HUES6 (cell line): ENCODE results near the gene CD1C.
"Not testable (repeated sequence)": the region's sequence is repeated elsewhere in the genome, so short reads cannot be mapped to it uniquely, and the experiment has no call there.

Experiments used
- H3K27ac ChIP-seq: 2 replicates; pipeline ENCODE4 v1.7.0; 2013; ENCODE audit warnings: low read depth, mild to moderate bottlenecking, low read length, inconsistent platforms
- H3K27me3 ChIP-seq: 2 replicates; pipeline ENCODE4 v1.6.1; 2013; ENCODE audit warnings: low read length; ENCODE audit not compliant: control insufficient read depth, insufficient read depth
- H3K36me3 ChIP-seq: 2 replicates; pipeline ENCODE4 v1.6.1; 2013; ENCODE audit warnings: low read length; ENCODE audit not compliant: control insufficient read depth, insufficient read depth
- H3K4me1 ChIP-seq: 2 replicates; pipeline ENCODE4 v1.6.1; 2013; ENCODE audit warnings: low read length; ENCODE audit not compliant: control insufficient read depth, insufficient read depth
- H3K4me3 ChIP-seq: 2 replicates; pipeline ENCODE4 v1.5.1; 2013; ENCODE audit warnings: low read depth, low read length
- H3K9ac ChIP-seq: one replicate; pipeline ENCODE4 v1.6.1; 2013; ENCODE audit warnings: mild to moderate bottlenecking, low read length
- H3K9me3 ChIP-seq: 2 replicates; pipeline ENCODE4 v1.6.1; 2013; ENCODE audit warnings: low read depth, low read length; ENCODE audit not compliant: control insufficient read depth, insufficient read depth

Gene CD1C

DNA sequence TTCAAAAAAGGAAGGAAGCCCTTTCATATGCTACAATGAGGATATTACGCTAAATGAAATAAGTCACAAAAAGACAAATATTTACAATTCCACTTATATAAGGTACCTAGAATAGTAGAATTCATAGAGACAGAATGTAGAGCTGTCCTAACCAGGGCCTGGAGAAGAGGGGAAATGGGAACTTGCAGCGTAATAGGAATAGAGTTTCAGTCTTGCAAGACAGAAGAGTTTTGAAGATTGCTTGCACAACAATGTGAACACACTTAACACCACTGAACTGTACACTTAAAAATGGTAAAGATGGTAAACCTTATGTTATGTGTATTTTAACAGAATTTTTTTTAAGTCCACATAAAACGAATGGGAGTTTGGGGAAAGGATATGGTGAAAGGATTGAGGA lies 38.7 kb downstream of the CD1C start:
- Histone ChIP-seq H3K27me3 (no peaks in the 10 kb centered on the region), H3K36me3 (no peaks in the 10 kb centered on the region), H3K4me3 (no peak overlapping the region), H3K9ac (no peak overlapping the region), H3K4me1 (no peaks in the 10 kb centered on the region), H3K9me3 (no peaks in the 10 kb centered on the region), H3K27ac (no peak overlapping the region)

DNA sequence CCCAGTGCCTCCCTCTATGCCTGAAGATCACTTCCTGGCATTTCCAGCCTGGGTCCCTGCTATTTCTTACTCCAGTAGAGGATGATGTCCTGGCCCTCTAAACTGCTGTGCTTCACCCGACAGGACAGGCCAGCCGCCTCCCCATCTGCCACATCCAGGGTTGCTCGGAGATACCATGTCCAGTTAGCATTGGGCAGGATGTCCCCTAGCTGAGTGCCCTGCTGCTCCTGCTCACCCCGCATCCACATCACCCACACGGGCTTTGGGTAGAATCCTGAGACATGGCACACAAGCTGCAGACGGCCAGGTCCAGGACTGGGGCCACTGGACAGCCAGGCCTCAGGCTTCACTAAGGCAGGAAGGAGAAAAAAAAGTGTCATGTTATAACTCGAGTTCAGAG lies 39.6 kb downstream of the CD1C start:
- Histone ChIP-seq H3K9me3 (no peaks in the 10 kb centered on the region), H3K4me1 (no peaks in the 10 kb centered on the region), H3K27me3 (no peaks in the 10 kb centered on the region), H3K9ac (no peak overlapping the region), H3K4me3 (no peak overlapping the region), H3K27ac (no peak overlapping the region), H3K36me3 (no peaks in the 10 kb centered on the region)

DNA sequence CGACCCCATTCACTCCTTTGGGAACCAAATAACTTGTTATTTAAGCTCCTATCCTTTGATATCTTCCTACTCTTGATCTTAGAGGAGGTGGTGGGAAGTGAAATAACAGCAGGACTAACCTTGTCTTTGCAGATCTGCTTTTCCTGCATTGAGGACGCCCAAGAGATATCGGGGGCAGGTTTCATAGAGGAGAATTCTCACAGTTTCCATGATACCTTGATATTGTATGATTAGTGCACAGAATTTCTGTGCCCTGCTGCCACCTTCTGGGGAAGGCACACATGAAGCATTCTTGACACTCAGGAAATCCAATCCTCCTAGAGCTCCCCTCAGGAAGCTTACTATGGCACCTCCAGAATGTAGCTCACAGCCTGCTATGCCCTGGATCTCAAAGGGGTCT lies 40.0 kb downstream of the CD1C start:
- H3K4me3 ChIP-seq: no peak overlapping the region
- no peaks in the 10 kb centered on the region for H3K4me1 ChIP-seq
- H3K27ac ChIP-seq: no peak overlapping the region
- H3K27me3 ChIP-seq: no peaks in the 10 kb centered on the region
- H3K36me3 ChIP-seq: no peaks in the 10 kb centered on the region
- H3K9ac ChIP-seq: no peak overlapping the region
- no peaks in the 10 kb centered on the region for H3K9me3 ChIP-seq

DNA sequence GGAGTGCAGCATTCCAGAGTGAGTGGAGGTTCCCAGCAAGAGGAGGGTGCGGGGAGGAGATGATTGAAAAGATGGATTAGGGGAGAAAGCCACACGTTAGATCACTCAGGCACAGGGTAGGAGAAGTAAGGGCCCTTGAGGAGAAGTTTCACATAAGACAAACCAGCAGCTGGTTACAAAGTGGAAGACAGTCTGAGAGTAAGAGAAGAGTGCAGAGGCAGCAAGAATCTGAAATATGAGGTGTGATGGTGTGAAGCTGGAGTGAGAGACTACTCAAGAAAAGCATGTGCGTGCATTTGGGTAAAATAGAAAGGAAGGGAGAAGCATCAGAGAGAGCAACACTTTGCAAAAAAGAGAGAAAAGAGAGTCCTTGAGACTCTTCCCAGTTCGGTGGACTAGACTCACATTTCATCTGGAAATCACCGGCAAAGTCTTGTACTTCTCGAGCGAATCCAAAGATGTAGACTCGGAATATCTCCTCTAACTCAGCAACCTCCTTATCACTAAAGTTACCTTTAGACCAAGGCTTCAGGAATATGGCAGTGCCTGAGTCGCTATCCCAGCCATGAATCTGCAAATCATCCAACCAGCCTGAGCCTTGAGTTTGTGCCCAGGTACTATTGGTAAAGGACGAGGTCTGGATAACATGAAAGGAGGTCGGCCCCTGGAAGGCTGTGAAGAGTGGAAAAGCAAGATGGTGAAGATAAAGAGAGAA lies 40.8 kb downstream of the CD1C start:
- Histone ChIP-seq H3K27ac (no peak overlapping the region), H3K4me1 (no peaks in the 10 kb centered on the region), H3K9me3 (no peaks in the 10 kb centered on the region)

DNA sequence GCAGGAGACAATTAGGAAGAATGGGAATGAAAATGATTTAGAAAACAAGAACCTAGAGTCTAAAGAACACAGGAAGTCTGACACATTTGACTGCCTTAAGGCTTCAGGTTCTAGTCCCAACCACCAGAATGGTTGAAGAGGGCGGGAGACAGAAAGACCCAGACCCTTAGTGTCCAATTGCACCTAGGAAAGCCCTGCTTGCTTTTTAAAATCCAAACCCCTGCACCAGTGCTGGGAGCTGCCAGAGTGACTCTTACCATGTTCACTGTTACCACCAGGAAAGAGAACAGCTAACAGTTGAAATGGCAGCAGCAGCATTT lies 41.3 kb downstream of the CD1C start:
- no peak overlapping the region for H3K4me3 ChIP-seq
- no peaks in the 10 kb centered on the region for H3K4me1 ChIP-seq
- no peaks in the 10 kb centered on the region for H3K27me3 ChIP-seq
- no peaks in the 10 kb centered on the region for H3K9me3 ChIP-seq
- no peaks in the 10 kb centered on the region for H3K36me3 ChIP-seq
- H3K9ac ChIP-seq: no peak overlapping the region
- H3K27ac ChIP-seq: no peak overlapping the region

More for the DNA sequence above, 40.8 kb downstream of the CD1C start:
- H3K36me3 ChIP-seq: no peaks in the 10 kb centered on the region
- H3K27me3 ChIP-seq: no peaks in the 10 kb centered on the region
- H3K9ac ChIP-seq: no peak overlapping the region
- no peak overlapping the region for H3K4me3 ChIP-seq

DNA sequence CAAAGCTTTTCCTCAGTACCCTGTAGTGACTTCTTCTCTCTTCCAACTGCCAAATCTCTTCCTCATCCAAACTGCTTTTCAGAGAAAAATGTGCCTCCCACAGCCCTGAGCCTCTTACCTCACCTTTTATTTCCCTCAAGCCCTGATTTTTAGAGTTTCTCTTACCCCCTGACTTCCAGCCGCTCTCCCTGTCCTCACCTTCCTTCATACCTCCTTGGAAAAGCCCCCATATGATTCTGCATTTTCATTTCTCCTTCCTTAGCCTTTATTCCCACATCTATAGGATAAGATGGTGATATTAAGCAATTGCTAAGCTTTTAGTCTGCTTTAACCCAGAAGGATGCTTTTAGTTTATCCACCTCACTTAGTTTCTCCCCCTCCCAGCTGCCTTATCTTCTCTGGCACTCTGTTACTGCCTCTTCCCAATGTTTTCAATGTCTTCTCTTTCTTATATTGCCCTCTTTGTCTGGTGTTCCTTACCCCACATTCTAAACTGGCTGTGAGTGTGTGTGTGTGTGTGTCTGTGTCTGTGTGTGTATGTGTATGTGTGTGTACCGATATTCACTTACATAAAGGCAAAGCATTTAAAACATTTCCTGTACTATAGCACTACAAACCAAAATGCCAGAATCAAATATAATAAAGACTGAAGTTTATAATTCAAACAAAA lies 41.9 kb downstream of the CD1C start, which contains the start of gene CD1B:
Gene CD1B, minus strand, starts transcription at position 51 of the 670 bp plus-strand sequence. CDS start 108 bp downstream, outside the sequence.
- H3K4me1 ChIP-seq: no peaks in the 10 kb centered on the region
- H3K9ac ChIP-seq: no peak within 1 kb of the TSS
- H3K27ac ChIP-seq: no peak within 1 kb of the TSS
- no peaks in the 10 kb centered on the region for H3K36me3 ChIP-seq
- H3K9me3 ChIP-seq: no peaks in the 10 kb centered on the region
- no peak within 1 kb of the TSS for H3K4me3 ChIP-seq
- H3K27me3 ChIP-seq: no peaks in the 10 kb centered on the region

DNA sequence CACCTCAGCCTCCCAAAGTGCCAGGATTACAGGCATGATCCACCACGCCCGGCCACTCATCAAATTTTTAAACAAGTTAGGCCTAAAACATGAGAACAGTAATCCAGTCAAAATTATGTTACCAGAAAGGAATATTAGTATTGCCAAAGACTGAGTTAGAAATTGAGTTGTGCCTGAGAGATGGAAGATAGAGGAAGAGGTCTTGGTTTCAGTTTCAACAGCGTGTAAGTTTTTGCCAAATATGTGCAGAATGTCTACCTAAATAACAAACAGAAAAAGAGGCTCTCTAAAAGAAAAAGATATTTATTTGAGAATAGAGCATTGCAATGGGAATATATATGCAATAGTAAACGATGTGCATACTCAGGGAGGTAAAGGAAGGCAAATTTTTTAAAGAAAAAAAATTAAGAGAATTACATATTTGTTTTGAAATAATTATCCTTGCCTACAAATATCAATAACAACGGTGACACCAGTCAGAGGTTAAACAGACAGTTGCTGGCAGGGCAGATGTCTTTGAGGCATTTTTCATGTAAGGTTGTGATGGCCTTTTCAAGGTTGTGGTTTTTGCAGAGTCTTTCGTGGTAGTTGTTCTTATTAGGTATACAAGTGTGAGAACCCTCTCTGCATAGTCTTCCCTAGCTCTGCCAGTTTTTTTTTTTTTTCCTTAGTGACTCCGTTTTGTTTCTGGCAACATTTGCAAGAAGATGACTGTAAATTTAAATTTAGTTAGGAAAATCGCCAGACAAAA lies 43.9 kb downstream of the CD1C start:
- Histone ChIP-seq H3K9ac (no peak overlapping the region), H3K9me3 (no peaks in the 10 kb centered on the region), H3K4me1 (no peaks in the 10 kb centered on the region), H3K36me3 (no peaks in the 10 kb centered on the region), H3K27ac (no peak overlapping the region), H3K27me3 (no peaks in the 10 kb centered on the region), H3K4me3 (no peak overlapping the region)

DNA sequence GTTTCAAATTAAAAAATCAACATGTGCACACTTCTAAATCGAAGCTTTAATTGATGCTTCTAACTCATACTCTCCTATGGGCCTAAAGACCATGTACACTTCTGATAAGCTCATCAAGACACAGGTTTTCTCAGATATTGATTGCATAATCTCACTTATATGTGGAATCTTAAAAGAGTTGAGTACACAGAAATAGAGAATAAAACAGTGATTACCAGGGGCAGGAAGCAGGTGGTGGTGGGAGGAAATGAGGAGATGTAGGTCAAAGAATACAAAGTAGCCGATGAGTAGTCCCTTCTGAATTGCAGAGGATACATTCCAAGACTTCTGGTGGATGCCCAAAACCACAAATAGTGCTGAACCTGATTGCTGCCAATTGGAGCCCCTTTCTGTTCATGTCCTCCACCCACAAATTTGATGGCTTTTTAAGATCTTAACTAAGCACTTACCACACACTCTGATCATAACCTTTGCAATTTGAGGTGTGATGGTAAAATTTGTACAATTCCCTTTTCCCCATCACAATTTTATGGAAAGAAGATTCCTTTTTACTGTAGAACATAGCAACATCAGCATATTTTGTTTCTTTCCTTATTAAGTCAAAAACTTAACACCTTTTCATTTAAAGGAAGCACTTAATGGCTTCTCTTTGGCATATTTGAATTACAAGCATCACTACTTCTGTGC lies 44.9 kb downstream of the CD1C start:
- H3K9ac ChIP-seq: no peak overlapping the region

DNA sequence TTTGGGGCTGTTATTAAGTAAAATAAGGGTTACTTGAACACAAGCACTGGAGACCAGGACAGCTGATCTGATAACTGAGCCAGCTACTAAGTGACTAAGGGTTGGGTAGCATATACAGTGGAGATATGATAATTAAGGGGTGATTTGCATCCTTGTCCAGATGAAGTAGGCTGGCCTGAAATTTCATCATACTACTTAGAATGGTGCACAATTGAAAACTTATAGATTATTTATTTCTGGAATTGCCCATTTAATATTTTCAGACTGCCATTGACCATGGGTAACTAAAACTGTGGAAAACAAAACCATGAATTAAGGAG lies 45.5 kb downstream of the CD1C start:
- no peaks in the 10 kb centered on the region for H3K27me3 ChIP-seq
- H3K9ac ChIP-seq: no peak overlapping the region
- H3K36me3 ChIP-seq: no peaks in the 10 kb centered on the region
- no peak overlapping the region for H3K4me3 ChIP-seq
- H3K27ac ChIP-seq: no peak overlapping the region
- no peaks in the 10 kb centered on the region for H3K9me3 ChIP-seq
- no peaks in the 10 kb centered on the region for H3K4me1 ChIP-seq

More for the DNA sequence above, 44.9 kb downstream of the CD1C start:
- no peaks in the 10 kb centered on the region for H3K36me3 ChIP-seq
- no peaks in the 10 kb centered on the region for H3K9me3 ChIP-seq
- H3K27ac ChIP-seq: no peak overlapping the region
- no peaks in the 10 kb centered on the region for H3K27me3 ChIP-seq
- H3K4me3 ChIP-seq: no peak overlapping the region
- no peaks in the 10 kb centered on the region for H3K4me1 ChIP-seq

DNA sequence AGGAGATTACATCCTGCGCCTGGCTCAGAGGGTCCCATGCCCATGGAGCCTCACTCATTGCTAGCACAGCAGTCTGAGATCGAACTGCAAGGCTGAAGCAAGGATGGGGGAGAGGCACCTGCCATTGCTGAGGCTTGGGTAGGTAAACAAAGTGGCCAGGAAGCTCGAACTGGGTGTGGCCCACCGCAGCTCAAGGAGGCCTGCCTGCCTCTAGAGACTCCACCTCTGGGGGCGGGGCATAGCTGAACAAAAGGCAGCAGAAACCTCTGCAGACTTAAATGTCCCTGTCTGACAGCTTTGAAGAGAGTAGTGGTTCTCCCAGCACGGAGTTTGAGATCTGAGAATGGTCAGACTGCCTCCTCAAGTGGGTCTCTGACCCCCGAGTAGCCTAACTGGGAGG lies 46.7 kb downstream of the CD1C start:
- H3K27ac ChIP-seq, H3K9me3 ChIP-seq, H3K4me3 ChIP-seq, H3K27me3 ChIP-seq, H3K36me3 ChIP-seq, H3K9ac ChIP-seq, H3K4me1 ChIP-seq: not testable (repeated sequence)
